ENCODE results near the gene LSM3.

Gene LSM3

DNA sequence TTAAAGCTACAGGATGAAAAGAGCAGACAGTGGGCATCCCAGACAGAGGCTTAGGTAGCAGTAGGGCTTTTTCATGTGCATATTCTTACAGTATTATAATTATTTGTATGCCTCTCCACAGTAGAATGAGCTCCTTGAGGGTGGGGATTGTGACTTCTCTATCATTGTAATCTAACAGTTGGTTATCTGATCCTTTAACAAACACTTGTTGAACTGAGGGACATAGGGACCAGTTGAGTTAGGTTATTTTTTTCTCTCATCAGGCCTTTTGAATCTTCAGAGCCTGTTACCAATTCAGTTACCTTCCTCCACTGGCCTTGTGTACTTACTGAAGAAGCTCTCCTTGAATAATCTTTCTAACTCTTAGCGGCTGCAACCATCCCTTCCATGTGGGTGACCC, 1.2 kb downstream of the LSM3 start:
- Histone ChIP-seq H3K4me3 (no peak overlapping the region), H3K27ac (no peak overlapping the region)
- TF ChIP-seq, protein P1, sequence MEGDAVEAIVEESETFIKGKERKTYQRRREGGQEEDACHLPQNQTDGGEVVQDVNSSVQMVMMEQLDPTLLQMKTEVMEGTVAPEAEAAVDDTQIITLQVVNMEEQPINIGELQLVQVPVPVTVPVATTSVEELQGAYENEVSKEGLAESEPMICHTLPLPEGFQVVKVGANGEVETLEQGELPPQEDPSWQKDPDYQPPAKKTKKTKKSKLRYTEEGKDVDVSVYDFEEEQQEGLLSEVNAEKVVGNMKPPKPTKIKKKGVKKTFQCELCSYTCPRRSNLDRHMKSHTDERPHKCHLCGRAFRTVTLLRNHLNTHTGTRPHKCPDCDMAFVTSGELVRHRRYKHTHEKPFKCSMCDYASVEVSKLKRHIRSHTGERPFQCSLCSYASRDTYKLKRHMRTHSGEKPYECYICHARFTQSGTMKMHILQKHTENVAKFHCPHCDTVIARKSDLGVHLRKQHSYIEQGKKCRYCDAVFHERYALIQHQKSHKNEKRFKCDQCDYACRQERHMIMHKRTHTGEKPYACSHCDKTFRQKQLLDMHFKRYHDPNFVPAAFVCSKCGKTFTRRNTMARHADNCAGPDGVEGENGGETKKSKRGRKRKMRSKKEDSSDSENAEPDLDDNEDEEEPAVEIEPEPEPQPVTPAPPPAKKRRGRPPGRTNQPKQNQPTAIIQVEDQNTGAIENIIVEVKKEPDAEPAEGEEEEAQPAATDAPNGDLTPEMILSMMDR (IDR thresholded peaks at IDR 0.05): no peak
- DNase-seq (ENCODE audit: low spot score): no peak

DNA sequence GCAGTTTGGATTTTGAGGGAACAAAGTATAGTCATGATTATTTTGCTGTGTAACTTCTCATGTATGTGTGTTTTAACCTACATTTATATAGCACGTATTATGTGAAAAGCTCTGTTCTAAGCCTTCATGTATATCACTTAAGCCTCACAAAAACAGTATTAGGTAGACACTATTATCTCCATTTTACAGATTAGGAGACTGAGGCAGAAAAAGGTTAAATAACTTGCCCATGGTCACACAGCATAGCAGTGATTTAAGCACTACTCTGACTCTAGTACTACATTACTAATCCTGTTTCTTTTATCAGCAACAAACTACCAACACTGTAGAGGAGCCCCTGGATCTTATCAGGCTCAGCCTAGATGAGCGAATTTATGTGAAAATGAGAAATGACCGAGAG, 2.6 kb downstream of the LSM3 start:
- Histone ChIP-seq H3K4me3 (no peak overlapping the region), H3K27ac (no peak overlapping the region)
- TF ChIP-seq, protein P1 (IDR thresholded peaks at IDR 0.05): no peak
- no peak for DNase-seq (ENCODE audit: low spot score)

DNA sequence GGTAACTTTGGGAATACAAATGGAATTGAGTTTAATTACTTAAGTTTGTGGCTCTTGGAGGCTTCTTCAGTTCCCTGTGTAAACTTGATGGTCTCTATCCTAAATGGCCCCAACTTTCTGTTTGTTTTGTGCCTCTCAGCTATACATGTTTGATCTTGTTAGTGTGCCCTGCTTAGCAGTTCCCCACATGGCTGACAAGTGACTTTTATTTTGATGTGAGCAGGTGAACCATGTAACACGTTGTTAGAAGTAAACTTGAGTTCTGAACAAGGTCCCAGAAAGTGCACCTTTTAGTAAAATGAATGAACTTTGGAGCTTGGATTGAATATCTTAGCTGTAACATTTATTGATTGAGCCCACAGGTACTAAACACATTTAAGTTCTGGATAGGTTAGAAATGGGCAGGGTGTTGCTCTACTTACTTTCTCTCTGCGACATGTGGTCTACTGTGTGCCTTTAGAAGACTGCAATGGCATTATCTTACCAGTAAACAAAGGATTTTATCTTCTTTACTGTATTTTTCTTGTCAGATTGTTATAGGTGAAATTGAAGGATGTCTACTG, 4.5 kb downstream of the LSM3 start:
- TF ChIP-seq, protein P1 (IDR thresholded peaks at IDR 0.05): no peak
- H3K27ac ChIP-seq: no peak overlapping the region
- no peak for DNase-seq (ENCODE audit: low spot score)
- H3K4me3 ChIP-seq: no peak overlapping the region

DNA sequence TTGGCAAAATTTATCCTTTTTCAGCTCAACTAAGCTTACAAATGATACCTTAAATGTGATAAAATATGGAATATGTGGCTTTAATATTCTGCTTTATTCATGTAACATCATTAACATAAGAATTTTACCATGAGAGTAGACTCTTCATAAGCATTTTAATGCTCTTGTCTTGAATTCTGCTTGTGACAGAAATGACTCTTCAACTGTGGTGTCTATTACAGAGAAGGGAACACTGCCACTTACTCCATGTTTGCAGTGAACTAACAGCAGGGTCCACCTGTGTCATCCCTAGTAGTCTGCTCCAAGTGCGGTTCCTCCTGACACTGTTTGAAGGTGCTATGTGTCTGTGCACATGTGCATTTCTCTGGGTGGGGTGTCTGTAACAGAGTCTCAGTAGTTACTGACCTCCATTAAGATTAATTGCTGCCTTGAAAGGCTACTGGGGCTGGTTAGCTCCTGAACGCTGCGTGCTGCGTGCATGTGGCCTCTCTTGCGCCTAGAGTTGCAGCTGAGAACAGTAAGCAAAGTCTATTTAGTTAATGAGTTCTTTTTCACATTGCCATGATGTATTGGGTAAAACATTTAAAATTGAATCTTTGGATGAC, 8.3 kb downstream of the LSM3 start:
- DNase-seq (ENCODE audit: low spot score): no peak
- no peak overlapping the region for H3K27ac ChIP-seq
- H3K4me3 ChIP-seq: no peak overlapping the region
- TF ChIP-seq, protein P1 (IDR thresholded peaks at IDR 0.05): no peak

DNA sequence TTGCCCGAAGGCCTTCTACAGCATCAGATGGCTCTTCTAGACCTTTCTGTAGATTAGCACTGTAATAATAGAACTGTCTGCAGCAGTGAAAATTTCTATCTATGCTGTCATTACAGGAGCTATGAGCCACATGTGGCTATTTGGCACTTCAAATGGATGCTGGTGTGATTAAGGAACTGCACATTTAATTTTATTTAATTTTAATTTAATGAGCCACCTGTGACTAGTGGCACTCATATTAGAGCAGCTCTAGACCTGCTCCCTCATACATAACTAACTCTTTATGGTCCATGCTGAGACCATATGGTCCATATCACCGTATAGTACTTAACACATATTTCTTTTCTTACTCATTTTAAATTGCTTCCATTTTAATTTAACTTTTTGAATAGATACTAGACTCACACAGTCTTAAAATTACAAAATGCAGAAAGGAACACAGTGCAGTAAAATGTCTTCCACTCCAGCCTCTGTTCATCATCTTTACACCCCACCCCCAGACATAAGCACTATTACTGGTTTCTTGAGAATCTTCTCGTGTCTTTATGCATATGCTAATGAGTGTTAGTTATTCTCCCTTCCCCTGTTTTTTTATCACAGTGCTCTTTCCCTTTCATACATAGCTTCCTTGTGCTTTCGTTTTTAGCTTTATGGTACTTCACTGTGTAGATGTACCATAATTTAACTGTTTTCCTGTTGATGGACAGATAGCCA, 9.6 kb downstream of the LSM3 start:
- DNase-seq (ENCODE audit: low spot score): no peak
- TF ChIP-seq, protein P1 (IDR thresholded peaks at IDR 0.05): no peak
- Histone ChIP-seq H3K4me3 (no peak overlapping the region), H3K27ac (no peak overlapping the region)

DNA sequence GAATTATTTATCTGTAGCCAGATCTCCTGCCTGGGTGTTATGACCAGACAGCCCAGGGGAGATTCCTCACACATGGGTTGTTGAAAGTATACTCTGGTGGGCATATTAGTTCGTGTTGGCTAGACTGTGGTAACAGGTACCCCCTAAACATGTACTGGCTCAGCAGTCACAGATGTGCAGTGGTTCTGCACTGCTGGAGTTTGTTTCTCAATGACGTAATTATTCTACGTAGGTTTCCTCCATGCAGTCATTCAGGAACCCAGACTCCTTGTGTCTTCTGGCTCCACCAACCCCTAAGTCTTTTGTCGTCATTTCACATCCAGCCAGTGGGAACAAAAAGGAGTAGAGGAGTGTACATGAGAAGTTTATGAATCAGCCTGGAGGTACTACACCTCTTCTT, 16.2 kb downstream of the LSM3 start:
- no peak for DNase-seq (ENCODE audit: low spot score)
- no peak overlapping the region for H3K27ac ChIP-seq
- TF ChIP-seq, protein P1 (IDR thresholded peaks at IDR 0.05): no peak
- no peak overlapping the region for H3K4me3 ChIP-seq

DNA sequence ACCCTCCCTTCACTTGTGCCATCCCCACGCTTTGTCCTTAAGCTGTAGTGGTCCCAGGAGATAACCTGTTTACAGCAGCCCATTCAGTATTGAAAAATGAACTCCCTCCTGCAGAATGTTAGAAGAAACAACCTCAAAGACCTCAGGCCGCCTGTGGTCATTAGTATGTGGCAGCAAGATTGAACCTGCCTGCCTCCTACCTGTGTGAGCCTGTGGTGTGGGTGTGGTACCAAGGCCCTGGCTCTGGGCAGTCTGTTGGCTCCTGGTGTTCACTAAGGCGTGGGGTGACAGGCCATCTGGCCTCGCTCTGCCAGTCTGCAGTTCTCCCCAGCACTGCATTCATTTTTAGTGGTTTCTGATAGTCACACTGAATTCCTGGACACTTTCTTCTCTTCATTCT, 21.0 kb downstream of the LSM3 start:
- DNase-seq (ENCODE audit: low spot score): no peak
- H3K4me3 ChIP-seq: no peak overlapping the region
- TF ChIP-seq, protein P1 (IDR thresholded peaks at IDR 0.05): no peak
- H3K27ac ChIP-seq: no peak overlapping the region
